Measurements from ENCODE around the gene NUDT5. TPM values are rescaled to one million over a fixed set of nuclear protein-coding genes. Genes with fewer than 3 reads are reported as not detected.
"Not testable (repeated sequence)": the region's sequence is repeated elsewhere in the genome, so short reads cannot be mapped to it uniquely, and the experiment has no call there.

The NUDT5 gene
- total RNA-seq, 1 donor from 2014 or later, result 121 TPM

DNA sequence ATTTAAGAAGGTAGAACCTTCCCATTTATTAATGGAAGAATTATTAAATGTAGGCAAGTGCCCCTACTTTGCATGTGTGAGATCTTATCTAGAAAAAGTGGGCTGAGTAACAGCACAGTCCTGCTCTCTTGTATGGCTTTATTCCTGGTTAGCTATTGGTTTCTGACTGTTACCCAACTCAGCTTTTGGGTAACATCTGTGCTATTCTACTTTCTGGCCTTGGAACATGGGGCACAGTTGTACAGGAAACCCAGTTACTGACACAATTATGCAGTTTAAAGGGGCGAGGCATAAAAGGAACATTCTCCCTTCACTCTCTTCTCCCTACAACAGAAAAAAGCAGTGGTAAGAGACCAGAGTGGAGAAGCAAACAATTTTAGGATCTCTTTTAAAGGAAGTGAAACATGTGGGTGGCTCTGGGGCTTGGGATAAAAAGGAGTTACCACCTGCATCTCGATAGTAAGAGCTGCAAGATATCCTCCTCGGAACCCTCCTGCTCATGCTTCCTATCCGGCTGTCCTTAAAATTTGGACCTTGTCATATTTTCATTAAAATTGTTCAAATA is 16.0 kb downstream of the NUDT5 start:
- Mint-ChIP-seq H3K27me3 (ENCODE audit: insufficient read depth) (no peaks in the 10 kb centered on the region), H3K4me3 (peak overlapping the region; percentile 22), H3K9me3 (no peaks in the 10 kb centered on the region), H3K36me3 (ENCODE audit: low read depth) (peaks cover 47% of the 10 kb centered on the region), H3K4me1 (ENCODE audit: low read depth) (peaks cover 35% of the 10 kb centered on the region), H3K27ac (peak overlapping the region; percentile 70)
- intact Hi-C loops (cut with micrococcal nuclease), result no loop called here
- no peak for DNase-seq (ENCODE audit: low spot score)

DNA sequence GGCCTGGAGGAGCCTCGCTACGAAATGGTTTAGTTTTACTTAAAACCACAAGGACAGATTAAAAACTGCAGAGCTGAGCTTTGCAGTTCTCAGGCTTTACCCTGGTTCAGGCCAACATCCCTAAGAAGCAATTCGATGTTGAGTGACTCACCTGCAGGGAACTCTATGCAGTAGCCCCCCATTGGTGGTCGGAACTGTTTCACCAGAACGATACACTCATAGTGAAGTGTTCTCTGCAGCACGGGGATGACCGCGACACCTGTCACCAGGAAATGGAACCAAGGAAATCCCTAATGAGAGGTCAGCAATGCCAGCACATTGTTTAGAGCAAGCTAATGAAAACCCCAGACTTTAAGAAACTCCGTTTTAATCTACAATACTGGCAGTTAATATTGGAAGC is 18.0 kb downstream of the NUDT5 start:
- Mint-ChIP-seq H3K4me1 (ENCODE audit: low read depth) (peaks cover 35% of the 10 kb centered on the region), H3K27ac (no peak overlapping the region), H3K9me3 (no peaks in the 10 kb centered on the region), H3K4me3 (no peak overlapping the region), H3K36me3 (ENCODE audit: low read depth) (peaks cover 45% of the 10 kb centered on the region), H3K27me3 (ENCODE audit: insufficient read depth) (no peaks in the 10 kb centered on the region)
- DNase-seq (ENCODE audit: low spot score), result no peak
- intact Hi-C loops (cut with micrococcal nuclease), result no loop called here

DNA sequence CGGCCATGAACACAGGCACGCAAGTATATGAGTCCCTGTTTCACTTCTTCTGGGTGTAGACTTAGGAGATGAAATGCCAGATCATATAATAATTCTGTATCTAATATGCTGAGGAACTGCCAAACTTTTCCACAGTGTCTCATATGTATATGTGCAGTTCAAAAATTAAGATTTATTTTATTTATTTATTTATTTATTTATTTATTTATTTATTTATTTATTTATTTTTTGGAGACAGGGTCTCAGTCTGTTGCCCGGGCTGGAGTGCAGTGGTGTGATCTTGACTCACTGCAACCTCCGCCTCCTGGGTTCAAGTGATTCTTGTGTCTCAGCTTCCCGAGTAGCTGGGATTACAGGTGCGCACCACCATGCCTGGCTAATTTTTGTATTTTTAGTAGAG is 24.2 kb downstream of the NUDT5 start:
- H3K27me3 Mint-ChIP-seq (ENCODE audit: insufficient read depth); intact Hi-C loops (cut with micrococcal nuclease); H3K4me3 Mint-ChIP-seq; H3K9me3 Mint-ChIP-seq; DNase-seq (ENCODE audit: low spot score); H3K4me1 Mint-ChIP-seq (ENCODE audit: low read depth); H3K27ac Mint-ChIP-seq: not testable (repeated sequence)
- H3K36me3 Mint-ChIP-seq (ENCODE audit: low read depth), result peaks cover 39% of the 10 kb centered on the region

DNA sequence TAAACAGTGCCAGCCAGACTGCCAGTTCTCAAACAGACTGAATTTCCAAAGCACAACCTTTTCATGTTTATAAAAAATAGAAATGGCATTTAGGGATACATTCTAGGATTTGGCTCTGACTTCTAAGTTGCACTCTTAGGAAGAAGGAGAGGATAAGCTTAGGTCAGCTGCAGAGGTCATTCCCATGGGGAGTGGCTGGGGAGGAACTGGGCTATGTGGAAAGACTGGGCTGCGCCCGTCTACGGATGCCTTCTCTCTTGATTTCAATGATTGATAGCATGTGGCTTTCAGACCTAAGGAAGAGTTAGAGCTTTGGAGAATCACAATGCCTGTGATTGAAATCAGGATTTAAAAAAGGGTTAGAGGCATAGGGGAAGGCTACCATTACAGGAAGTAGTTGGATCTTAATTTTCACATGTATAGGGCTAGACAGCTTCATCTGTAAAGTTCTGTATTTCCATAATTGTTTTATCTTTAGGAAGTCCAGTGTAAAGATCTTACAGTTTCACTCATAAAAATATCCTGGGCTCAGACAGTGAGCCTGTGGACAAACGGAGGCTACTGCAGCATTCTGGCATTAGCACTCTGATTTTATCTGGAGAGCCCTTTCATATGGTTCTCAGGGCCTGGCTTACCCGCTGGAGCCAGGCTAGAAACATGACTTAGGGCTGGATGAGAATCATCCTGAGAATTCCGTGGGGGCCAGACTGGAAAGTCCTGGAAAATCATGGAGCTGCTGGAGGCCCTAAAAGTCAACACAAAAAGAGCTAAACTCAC is 29.5 kb downstream of the NUDT5 start:
- no peak overlapping the region for H3K27ac Mint-ChIP-seq
- no peaks in the 10 kb centered on the region for H3K9me3 Mint-ChIP-seq
- intact Hi-C loops (cut with micrococcal nuclease), result no loop called here
- DNase-seq (ENCODE audit: low spot score), result no peak
- H3K4me3 Mint-ChIP-seq, result no peak overlapping the region
- H3K36me3 Mint-ChIP-seq (ENCODE audit: low read depth), result peaks cover 46% of the 10 kb centered on the region
- H3K4me1 Mint-ChIP-seq (ENCODE audit: low read depth), result no peaks in the 10 kb centered on the region
- H3K27me3 Mint-ChIP-seq (ENCODE audit: insufficient read depth), result peaks cover 2% of the 10 kb centered on the region

DNA sequence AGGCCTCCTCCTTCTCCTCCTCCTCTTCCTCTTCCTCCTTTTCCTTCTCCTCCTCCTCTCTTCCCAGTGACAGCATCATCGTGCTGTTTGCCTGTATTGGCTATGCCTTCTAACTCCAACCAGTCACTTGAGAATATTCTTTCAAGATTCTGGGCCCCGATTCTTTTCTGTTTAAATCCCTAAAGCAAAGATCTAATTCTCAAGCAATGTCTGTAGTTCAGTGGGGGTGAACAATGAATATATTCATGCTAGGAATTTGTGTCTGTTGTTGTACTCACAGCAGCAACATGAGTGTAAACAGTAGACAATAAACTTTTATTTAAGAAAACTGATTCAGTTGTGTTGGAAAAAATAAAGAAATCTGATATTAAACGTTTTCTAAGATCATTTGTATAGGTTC is 30.7 kb downstream of the NUDT5 start:
- intact Hi-C loops (cut with micrococcal nuclease), result no loop called here
- H3K4me1 Mint-ChIP-seq (ENCODE audit: low read depth), result no peaks in the 10 kb centered on the region

DNA sequence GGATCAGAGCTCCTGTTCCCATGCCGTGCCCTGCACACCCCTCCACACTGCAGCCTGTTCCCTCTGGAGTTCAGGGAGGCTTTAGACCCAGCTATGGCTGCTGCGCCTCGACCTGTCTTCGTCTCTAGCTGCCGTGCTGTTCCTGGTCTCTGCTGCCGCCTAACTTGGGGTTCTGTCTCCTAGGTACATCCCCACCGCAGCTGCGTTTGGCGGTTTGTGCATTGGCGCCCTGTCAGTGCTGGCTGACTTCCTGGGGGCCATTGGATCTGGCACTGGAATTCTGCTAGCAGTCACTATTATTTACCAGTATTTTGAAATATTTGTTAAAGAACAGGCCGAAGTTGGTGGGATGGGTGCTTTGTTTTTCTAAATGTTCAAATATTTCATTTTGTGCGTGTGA is 31.6 kb downstream of the NUDT5 start:
- intact Hi-C loops (cut with micrococcal nuclease), result no loop called here
- peaks cover 2% of the 10 kb centered on the region for H3K27me3 Mint-ChIP-seq (ENCODE audit: insufficient read depth)
- H3K4me3 Mint-ChIP-seq, result no peak overlapping the region
- DNase-seq (ENCODE audit: low spot score), result no peak
- H3K9me3 Mint-ChIP-seq, result no peaks in the 10 kb centered on the region
- no peaks in the 10 kb centered on the region for H3K4me1 Mint-ChIP-seq (ENCODE audit: low read depth)
- H3K36me3 Mint-ChIP-seq (ENCODE audit: low read depth), result peaks cover 43% of the 10 kb centered on the region
- H3K27ac Mint-ChIP-seq, result no peak overlapping the region

More for the DNA sequence above, 30.7 kb downstream of the NUDT5 start:
- no peaks in the 10 kb centered on the region for H3K9me3 Mint-ChIP-seq
- peaks cover 2% of the 10 kb centered on the region for H3K27me3 Mint-ChIP-seq (ENCODE audit: insufficient read depth)
- no peak for DNase-seq (ENCODE audit: low spot score)
- H3K4me3 Mint-ChIP-seq, result no peak overlapping the region
- peak overlapping the region; percentile 64 for H3K27ac Mint-ChIP-seq
- peaks cover 47% of the 10 kb centered on the region for H3K36me3 Mint-ChIP-seq (ENCODE audit: low read depth)

DNA sequence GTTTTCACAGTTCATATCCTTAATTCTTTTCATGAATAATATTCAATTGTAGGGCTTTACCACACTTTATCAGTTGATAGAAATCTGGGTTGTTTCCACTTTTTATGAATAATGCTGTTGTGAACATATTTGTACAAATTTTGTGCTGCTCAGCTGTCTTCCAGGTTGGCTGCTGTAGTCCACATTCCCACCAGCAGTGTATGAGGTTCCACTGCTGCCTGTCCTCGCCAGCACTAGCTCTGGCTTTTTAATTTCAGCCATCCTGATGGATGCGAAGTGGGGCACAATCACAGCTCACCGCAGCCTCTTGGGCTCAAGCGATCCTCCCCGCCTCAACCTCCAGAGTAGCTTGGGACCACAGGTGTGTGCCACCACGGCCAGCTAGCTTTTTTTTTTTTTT is 32.8 kb downstream of the NUDT5 start:
- H3K27me3 Mint-ChIP-seq (ENCODE audit: insufficient read depth), result peaks cover 2% of the 10 kb centered on the region
- H3K9me3 Mint-ChIP-seq, result no peaks in the 10 kb centered on the region
- intact Hi-C loops (cut with micrococcal nuclease), result no loop called here
- no peak overlapping the region for H3K4me3 Mint-ChIP-seq
- H3K36me3 Mint-ChIP-seq (ENCODE audit: low read depth), result peaks cover 44% of the 10 kb centered on the region
- no peak overlapping the region for H3K27ac Mint-ChIP-seq
- DNase-seq (ENCODE audit: low spot score), result no peak
- H3K4me1 Mint-ChIP-seq (ENCODE audit: low read depth), result no peaks in the 10 kb centered on the region

DNA sequence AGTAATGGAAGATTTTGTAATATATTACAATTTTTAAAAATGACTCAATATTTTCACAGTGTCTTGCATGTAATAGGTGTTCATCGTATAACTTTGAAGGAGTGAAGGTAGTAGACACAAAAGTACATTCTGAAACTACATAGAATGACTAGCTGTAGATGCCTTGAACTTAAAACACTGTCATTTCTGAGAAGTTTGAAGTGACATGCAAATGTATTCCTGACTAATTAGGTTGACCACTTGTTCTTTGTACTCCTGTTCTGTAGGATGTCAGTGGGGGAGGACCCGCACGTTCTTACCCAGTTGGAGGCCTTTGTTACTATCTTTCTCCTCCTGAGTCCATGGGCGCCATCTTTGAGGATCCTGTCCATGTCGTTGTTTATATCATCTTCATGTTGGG is 35.0 kb downstream of the NUDT5 start:
- intact Hi-C loops (cut with micrococcal nuclease), result no loop called here
- no peak for DNase-seq (ENCODE audit: low spot score)
- peaks cover 2% of the 10 kb centered on the region for H3K27me3 Mint-ChIP-seq (ENCODE audit: insufficient read depth)
- no peak overlapping the region for H3K4me3 Mint-ChIP-seq
- H3K36me3 Mint-ChIP-seq (ENCODE audit: low read depth), result peaks cover 43% of the 10 kb centered on the region
- no peaks in the 10 kb centered on the region for H3K9me3 Mint-ChIP-seq
- H3K4me1 Mint-ChIP-seq (ENCODE audit: low read depth), result no peaks in the 10 kb centered on the region
- H3K27ac Mint-ChIP-seq, result no peak overlapping the region

DNA sequence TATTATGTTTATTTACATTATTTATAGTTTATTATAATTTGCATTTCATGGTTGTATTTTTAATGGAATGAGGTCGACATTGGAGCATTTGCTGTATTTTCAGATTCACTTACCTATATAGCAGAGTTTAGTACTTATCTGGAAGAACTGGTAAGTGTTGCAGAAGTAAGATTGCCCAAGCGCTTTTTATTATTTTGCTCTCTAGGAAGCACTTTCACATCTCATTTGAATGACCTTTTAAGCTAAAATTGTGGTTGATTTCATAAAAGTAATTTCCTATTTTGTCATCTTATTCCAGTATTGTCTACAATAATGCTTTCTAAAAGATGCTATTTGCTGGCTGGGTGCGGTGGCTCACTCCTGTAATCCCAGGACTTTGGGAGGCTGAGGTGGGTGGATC is 37.6 kb downstream of the NUDT5 start:
- Mint-ChIP-seq H3K9me3 (no peaks in the 10 kb centered on the region), H3K4me3 (no peak overlapping the region), H3K4me1 (ENCODE audit: low read depth) (peaks cover 6% of the 10 kb centered on the region), H3K27me3 (ENCODE audit: insufficient read depth) (no peaks in the 10 kb centered on the region), H3K36me3 (ENCODE audit: low read depth) (peaks cover 42% of the 10 kb centered on the region), H3K27ac (no peak overlapping the region)
- no peak for DNase-seq (ENCODE audit: low spot score)
- intact Hi-C loops (cut with micrococcal nuclease), result no loop called here

DNA sequence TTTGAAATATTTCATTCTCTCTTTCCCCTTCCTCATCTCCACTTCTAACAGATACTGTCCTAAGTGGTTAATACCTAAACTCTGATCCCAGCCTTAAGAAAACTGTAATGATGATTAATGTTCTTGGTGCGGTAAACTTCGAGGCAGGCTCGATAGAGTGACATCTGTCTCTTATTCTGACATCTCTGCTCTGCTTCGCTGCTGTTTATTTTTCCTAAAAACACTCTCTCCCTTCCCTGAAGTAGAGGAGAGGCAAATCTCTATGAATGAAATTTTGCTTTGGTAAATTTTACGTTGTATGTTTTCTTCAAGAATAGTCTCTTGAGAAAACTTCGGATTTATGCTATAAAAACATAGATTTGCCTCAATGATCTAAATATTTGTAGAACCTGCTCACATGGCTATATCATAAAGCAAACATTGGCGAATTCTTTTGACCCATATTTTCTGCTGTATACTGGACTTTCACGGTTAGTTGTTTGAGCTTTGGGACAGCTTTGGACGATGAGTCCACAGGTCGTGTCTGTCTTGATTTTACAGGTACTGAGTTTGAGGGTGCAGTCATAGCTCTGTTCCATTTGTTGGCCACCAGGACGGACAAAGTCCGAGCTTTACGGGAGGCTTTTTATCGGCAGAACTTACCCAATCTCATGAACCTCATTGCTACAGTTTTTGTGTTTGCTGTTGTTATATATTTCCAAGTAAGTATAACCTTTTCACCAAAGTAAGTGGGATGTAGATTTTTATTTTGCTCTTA is 39.1 kb downstream of the NUDT5 start:
- no peak for DNase-seq (ENCODE audit: low spot score)
- Mint-ChIP-seq H3K27ac (no peak overlapping the region), H3K9me3 (no peaks in the 10 kb centered on the region), H3K4me3 (no peak overlapping the region), H3K4me1 (ENCODE audit: low read depth) (peaks cover 6% of the 10 kb centered on the region), H3K27me3 (ENCODE audit: insufficient read depth) (no peaks in the 10 kb centered on the region), H3K36me3 (ENCODE audit: low read depth) (peaks cover 40% of the 10 kb centered on the region)
- intact Hi-C loops (cut with micrococcal nuclease), result no loop called here

DNA sequence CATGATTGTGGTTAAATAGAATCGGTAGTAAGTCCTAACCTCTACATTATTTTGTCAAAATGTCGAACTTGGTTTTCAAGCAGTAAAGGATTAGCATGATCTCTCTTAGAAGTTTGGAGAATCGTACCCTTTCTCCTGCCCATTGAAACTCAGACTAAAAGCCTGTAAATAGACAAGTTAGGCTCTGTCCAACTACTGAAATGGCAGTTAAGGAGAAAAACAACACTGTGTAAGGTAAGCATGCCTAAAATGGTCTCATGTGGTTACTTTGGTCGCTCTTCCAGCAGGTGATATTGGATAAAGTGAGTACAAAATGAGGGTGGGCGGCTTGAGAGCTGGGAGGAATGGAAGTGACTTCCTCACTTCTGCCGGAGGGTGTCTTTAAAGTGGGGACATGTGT is 41.2 kb downstream of the NUDT5 start:
- H3K27ac Mint-ChIP-seq, result no peak overlapping the region
- H3K27me3 Mint-ChIP-seq (ENCODE audit: insufficient read depth), result no peaks in the 10 kb centered on the region
- intact Hi-C loops (cut with micrococcal nuclease), result no loop called here
- no peaks in the 10 kb centered on the region for H3K9me3 Mint-ChIP-seq
- H3K4me3 Mint-ChIP-seq, result no peak overlapping the region
- H3K36me3 Mint-ChIP-seq (ENCODE audit: low read depth), result peaks cover 37% of the 10 kb centered on the region
- no peak for DNase-seq (ENCODE audit: low spot score)
- peaks cover 10% of the 10 kb centered on the region for H3K4me1 Mint-ChIP-seq (ENCODE audit: low read depth)

DNA sequence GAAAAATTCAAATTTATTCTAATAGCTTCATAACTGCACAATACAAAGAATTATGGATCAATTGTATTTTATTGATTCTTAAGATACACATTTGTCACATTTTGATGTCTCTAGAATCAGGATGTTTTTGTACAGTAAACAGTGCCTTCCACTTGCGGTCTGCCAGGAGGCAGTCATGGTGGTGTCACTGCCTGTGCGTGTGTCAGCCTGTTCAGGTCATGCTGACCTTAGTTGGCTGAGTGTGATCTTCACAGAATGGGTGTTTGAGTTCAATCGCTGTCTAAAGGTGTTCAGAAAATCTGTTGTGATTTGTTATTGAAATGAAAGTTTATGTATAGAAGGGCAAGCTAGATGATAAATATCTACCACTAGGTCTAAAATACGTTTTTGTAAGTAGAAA is 45.5 kb downstream of the NUDT5 start:
- Mint-ChIP-seq H3K9me3 (no peaks in the 10 kb centered on the region), H3K4me1 (ENCODE audit: low read depth) (peaks cover 10% of the 10 kb centered on the region), H3K27ac (no peak overlapping the region), H3K4me3 (no peak overlapping the region), H3K36me3 (ENCODE audit: low read depth) (peaks cover 43% of the 10 kb centered on the region), H3K27me3 (ENCODE audit: insufficient read depth) (no peaks in the 10 kb centered on the region)
- intact Hi-C loops (cut with micrococcal nuclease), result no loop called here
- DNase-seq (ENCODE audit: low spot score), result no peak

DNA sequence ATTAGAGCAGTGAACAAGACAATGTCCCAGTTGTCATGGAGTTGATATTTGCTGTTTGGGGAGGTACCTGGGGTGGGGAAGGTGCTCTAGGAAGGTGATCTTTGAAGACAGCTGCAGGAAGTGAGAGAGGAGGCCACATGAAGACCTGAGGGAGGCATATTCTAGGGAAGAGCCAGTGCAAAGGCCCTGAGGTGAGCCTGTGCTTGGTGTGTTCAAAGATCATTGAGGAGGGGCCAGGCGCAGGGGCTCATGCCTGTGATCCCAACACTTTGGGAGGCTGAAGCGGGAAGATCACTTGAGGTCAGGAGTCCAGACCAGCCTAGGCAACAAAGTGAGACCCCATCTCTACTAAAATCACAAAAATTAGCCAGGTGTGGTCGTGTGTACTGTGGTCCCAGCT is 51.2 kb downstream of the NUDT5 start:
- H3K4me3 Mint-ChIP-seq, result no peak overlapping the region
- intact Hi-C loops (cut with micrococcal nuclease), result no loop called here
- no peak for DNase-seq (ENCODE audit: low spot score)
- H3K36me3 Mint-ChIP-seq (ENCODE audit: low read depth), result peaks cover 54% of the 10 kb centered on the region
- H3K4me1 Mint-ChIP-seq (ENCODE audit: low read depth), result peaks cover 3% of the 10 kb centered on the region
- no peaks in the 10 kb centered on the region for H3K9me3 Mint-ChIP-seq
- no peak overlapping the region for H3K27ac Mint-ChIP-seq
- no peaks in the 10 kb centered on the region for H3K27me3 Mint-ChIP-seq (ENCODE audit: insufficient read depth)
